GM10847 (cell line): ENCODE measurements around the gene SFXN5.

ENCODE experiments used
- POLR2A ChIP-seq: IDR thresholded peaks from 2 replicates; pipeline ENCODE4 v1.6.1; 2011; ENCODE audit not compliant: insufficient read length; ENCODE audit errors: extremely low read depth

SFXN5 gene

GRCh38 chr2:72990695-72991438 lies 80.6 kb downstream of the SFXN5 start:
- no peak for TF ChIP-seq POLR2A

- TF ChIP-seq POLR2A: no peak
Measured at GRCh38 chr2:72989770-72990556, 81.5 kb downstream of the SFXN5 start.

GRCh38 chr2:72988726-72989273 lies 82.7 kb downstream of the SFXN5 start:
- TF ChIP-seq POLR2A: no peak

- TF ChIP-seq POLR2A: no peak
Measured at GRCh38 chr2:72988041-72988440, 83.5 kb downstream of the SFXN5 start.

- no peak for TF ChIP-seq POLR2A
Measured at GRCh38 chr2:72985891-72986683, 85.4 kb downstream of the SFXN5 start.

- TF ChIP-seq POLR2A: no peak
Measured at GRCh38 chr2:72985136-72985535, 86.4 kb downstream of the SFXN5 start.

- TF ChIP-seq POLR2A: no peak
Measured at GRCh38 chr2:72984172-72984671, 87.3 kb downstream of the SFXN5 start.

GRCh38 chr2:72983500-72984161 lies 87.9 kb downstream of the SFXN5 start:
- no peak for TF ChIP-seq POLR2A

GRCh38 chr2:72982781-72983499 lies 88.6 kb downstream of the SFXN5 start:
- no peak for TF ChIP-seq POLR2A

- no peak for TF ChIP-seq POLR2A
Measured at GRCh38 chr2:72982219-72982618, 89.3 kb downstream of the SFXN5 start.

GRCh38 chr2:72981536-72981935 lies 90.0 kb downstream of the SFXN5 start:
- no peak for TF ChIP-seq POLR2A

GRCh38 chr2:72980535-72981217 lies 90.8 kb downstream of the SFXN5 start:
- TF ChIP-seq POLR2A: no peak

- TF ChIP-seq POLR2A: no peak
Measured at GRCh38 chr2:72979896-72980295, 91.6 kb downstream of the SFXN5 start.

- no peak for TF ChIP-seq POLR2A
Measured at GRCh38 chr2:72975017-72975416, 96.5 kb downstream of the SFXN5 start.

GRCh38 chr2:72974436-72974754 lies 97.1 kb downstream of the SFXN5 start:
- no peak for TF ChIP-seq POLR2A
